Activated CD4-positive, alpha-beta T cell treated with anti-CD3 and anti-CD28 coated beads, Interleukin-2, amount 10 ng/mL, durations not matched to agents 7 days and 5 days (primary cell): ENCODE results near the gene ZNF570. TPM values are rescaled to one million over a fixed set of nuclear protein-coding genes. Genes with fewer than 3 reads are reported as not detected.

Experiments used
- CTCF ChIA-PET: fragments of 350-600 bp; sonication (Branson Sonifier 250); formaldehyde crosslinking; loops from one replicate; lab custom pipeline; 2021; ENCODE audit warnings: antibody characterized with exemption; lab: Charles Lee
- POLR2A ChIA-PET: fragments of 350-600 bp; sonication (Branson Sonifier 250); formaldehyde crosslinking; loops from one replicate; lab custom pipeline; 2021; ENCODE audit warnings: antibody characterized with exemption; lab: Charles Lee
- DNase-seq: peaks from one replicate; pipeline ENCODE4 v3.0.0-alpha.2; 2020
- H3K27ac Mint-ChIP-seq: one replicate; pipeline ENCODE4 v1.8.0; 2021; ENCODE audit warnings: mild to moderate bottlenecking, moderate library complexity, mixed read lengths
- H3K27me3 Mint-ChIP-seq: one replicate; pipeline ENCODE4 v1.8.0; 2021; ENCODE audit warnings: mixed read lengths
- H3K36me3 Mint-ChIP-seq: one replicate; pipeline ENCODE4 v1.8.0; 2021; ENCODE audit warnings: low read depth, mixed read lengths
- H3K4me1 Mint-ChIP-seq: one replicate; pipeline ENCODE4 v1.8.0; 2021; ENCODE audit warnings: mixed read lengths
- H3K4me3 Mint-ChIP-seq: one replicate; pipeline ENCODE4 v1.8.0; 2021; ENCODE audit warnings: mild to moderate bottlenecking, moderate library complexity, mixed read lengths
- H3K9me3 Mint-ChIP-seq: one replicate; pipeline ENCODE4 v1.8.0; 2021; ENCODE audit warnings: mixed read lengths
- total RNA-seq, 2 experiments: library from RNA; stranded (reverse); gene quantifications; one replicate each; pipeline ENCODE4 v1.2.3, GENCODE V29; 2021

The ZNF570 gene
- total RNA-seq, 2 experiments from 2014 or later: 6.1 to 7.3 TPM

DNA sequence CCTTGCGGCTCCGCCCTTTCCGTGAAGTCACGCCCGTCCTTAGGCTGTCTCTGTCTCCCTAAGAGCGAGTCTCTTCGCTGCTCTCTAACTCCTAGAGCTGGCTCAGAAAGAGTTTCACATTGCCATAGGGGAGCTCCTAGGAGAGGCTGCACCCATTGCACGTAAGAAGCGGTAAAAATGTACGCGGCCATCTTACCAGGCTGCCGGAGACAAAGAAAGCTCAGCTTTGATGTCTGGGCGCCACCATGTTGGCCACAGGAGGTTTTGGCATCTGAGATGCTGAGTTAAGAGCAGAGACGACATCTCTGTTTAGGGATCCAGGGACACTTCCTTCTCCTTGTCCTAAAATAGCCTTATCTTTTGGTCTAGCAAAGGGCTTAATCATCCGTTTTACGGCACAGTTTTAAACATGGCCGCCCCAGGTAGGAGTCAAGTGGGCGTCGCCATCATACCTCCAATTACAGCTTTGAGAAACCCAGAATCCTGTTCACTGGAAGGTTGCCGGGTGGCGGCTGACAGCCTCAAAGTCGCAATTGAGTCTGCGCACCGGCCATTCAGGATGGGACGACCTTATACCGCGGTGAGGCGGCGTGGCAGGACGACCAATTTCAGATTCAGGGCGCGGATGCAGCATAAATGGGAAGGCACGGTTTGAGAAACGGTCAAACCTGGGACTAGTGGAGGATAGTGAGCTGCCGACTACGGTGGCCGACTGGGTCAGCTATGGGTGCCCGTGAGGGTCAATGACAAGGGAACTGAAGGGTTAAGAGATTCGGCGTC, 37.4 kb downstream of the ZNF570 start, which contains the start of gene ZNF793:
TSS of gene ZNF793 (plus strand) at position 553 of the 780 bp plus-strand sequence. CDS start 16,501 bp downstream, outside the sequence.
- H3K9me3 Mint-ChIP-seq: peaks cover 30% of the 10 kb centered on the region
- peaks cover 33% of the 10 kb centered on the region for H3K36me3 Mint-ChIP-seq
- no peaks in the 10 kb centered on the region for H3K27me3 Mint-ChIP-seq
- ChIA-PET POLR2A (interaction anchor here (0.6 to 1.2 kb wide), 3 partner anchors 9 to 88 kb away, joined by 3 to 4 read pairs (median 4); partner anchors contain the start of genes ZNF540 and ZNF571), CTCF (interaction anchor here (1.1 kb wide), 1 partner anchor 172 kb away, joined by 3 read pairs; a partner anchor contains a TSS)
- H3K4me3 Mint-ChIP-seq: no peak within 1 kb of the TSS
- no peaks in the 10 kb centered on the region for H3K4me1 Mint-ChIP-seq
- peak; percentile 82 for DNase-seq
- H3K27ac Mint-ChIP-seq: no peak within 1 kb of the TSS

DNA sequence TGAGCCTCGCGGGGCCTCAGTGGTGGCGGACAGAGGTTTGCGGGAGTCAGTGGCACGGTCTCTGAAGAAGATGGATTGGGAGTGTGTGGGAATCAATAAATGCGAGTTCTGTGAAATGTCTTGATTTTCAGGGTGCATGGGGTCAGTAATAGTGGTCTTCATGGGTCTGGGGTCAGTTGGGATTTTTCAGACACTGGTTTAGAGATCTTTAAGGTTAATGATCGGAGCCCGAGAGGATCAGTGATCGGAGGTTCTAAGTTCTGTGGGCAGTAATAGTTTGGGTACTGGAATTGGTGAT, 38.0 kb downstream of the ZNF570 start:
- ChIA-PET POLR2A (no interaction called here), CTCF (no interaction called here)
- H3K36me3 Mint-ChIP-seq: peaks cover 34% of the 10 kb centered on the region
- H3K27me3 Mint-ChIP-seq: no peaks in the 10 kb centered on the region
- H3K4me3 Mint-ChIP-seq: no peak overlapping the region
- no peak overlapping the region for H3K27ac Mint-ChIP-seq
- no peak for DNase-seq
- H3K4me1 Mint-ChIP-seq: no peaks in the 10 kb centered on the region
- peaks cover 28% of the 10 kb centered on the region for H3K9me3 Mint-ChIP-seq

DNA sequence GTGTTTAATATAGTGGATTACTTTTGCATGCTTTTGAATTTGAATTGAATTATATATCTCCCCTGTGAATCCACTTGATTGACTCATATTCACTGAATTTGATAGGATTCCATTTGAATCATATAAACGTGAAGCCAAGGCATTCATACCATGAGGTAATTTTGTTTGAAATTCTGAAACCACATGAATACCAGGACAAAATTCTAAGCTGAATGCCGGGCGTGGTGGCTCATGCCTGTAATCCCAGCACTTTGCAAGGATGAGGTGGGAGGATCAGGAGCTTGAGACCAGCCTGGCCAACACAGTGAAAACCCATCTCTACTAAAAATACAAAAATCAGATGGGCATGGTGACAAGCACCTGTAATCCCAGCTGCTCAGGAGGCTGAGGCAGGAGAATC, 42.0 kb downstream of the ZNF570 start:
- Mint-ChIP-seq H3K4me3 (no peak overlapping the region), H3K9me3 (peaks cover 35% of the 10 kb centered on the region), H3K27me3 (no peaks in the 10 kb centered on the region), H3K36me3 (peaks cover 37% of the 10 kb centered on the region), H3K4me1 (no peaks in the 10 kb centered on the region), H3K27ac (no peak overlapping the region)
- no peak for DNase-seq
- ChIA-PET CTCF (interaction anchor here (0.6 kb wide), 1 partner anchor 370 kb away, joined by 3 read pairs; no protein-coding TSS in a partner anchor), POLR2A (no interaction called here)

DNA sequence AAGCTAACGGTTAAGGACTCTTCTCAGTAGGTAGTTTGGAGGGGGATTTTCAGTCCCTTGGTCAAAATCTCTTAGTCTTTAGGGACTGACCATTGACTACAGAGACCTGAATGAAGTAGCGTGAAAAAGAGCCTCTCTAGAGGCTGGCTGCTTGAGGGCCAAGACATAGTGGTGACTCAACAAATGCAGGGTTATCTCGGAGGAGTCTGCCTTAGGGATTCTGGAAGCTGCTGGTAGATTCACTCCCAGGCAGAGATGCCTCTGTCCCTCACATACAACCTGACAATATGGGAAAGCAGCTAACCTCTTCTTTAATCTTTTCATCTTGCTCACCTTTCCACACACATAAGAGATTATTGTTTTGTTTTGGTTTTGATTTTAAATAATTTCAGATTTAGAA, 42.7 kb downstream of the ZNF570 start:
- Mint-ChIP-seq H3K4me3 (no peak overlapping the region), H3K27ac (no peak overlapping the region), H3K27me3 (no peaks in the 10 kb centered on the region), H3K4me1 (no peaks in the 10 kb centered on the region), H3K9me3 (peaks cover 36% of the 10 kb centered on the region), H3K36me3 (peaks cover 40% of the 10 kb centered on the region)
- POLR2A ChIA-PET: no interaction called here
- CTCF ChIA-PET: interaction anchor here (0.6 kb wide), 1 partner anchor 370 kb away, joined by 3 read pairs; no protein-coding TSS in a partner anchor
- no peak for DNase-seq

DNA sequence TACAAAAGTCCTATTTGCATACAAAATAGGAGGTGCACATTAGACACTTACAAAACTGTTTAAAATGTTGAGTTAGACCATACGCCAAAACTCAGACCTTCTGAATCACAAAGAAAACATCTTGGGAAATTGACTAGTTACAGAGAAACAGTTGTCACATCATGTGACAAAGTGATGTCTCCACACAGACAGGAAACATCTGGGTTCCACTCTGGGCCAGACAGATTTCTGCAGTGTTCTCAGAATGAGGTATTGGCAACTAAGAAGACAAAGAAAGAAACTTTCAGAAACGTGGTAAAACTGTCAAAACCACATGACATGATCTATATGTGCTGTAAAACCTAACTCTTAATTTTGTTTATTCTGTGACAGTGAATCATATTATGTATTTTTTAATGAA, 44.2 kb downstream of the ZNF570 start:
- Mint-ChIP-seq H3K4me3 (no peak overlapping the region), H3K36me3 (peaks cover 46% of the 10 kb centered on the region), H3K9me3 (peaks cover 39% of the 10 kb centered on the region), H3K27ac (no peak overlapping the region), H3K4me1 (no peaks in the 10 kb centered on the region), H3K27me3 (no peaks in the 10 kb centered on the region)
- DNase-seq: no peak
- ChIA-PET POLR2A (no interaction called here), CTCF (no interaction called here)

DNA sequence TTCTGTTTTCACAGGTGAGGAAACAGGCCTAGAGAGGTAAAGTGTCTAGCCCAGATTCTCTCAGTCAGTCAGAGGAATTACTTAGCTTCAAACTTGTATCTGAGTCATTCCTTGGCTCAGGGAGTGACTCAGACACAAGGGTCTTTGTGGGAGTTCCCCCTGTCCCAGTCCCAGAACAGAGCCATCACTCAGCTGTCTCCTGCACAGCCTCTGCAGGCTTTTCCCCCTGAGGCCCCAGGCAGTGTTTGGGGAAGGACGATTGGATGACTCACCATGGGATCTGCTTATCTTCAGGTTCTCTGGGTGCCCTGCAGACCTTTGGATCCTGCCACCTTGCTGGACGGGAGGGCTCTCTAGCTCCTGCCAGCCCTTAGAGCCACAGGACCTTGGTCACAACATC, 50.7 kb downstream of the ZNF570 start:
- DNase-seq: no peak
- Mint-ChIP-seq H3K36me3 (peaks cover 46% of the 10 kb centered on the region), H3K4me1 (no peaks in the 10 kb centered on the region), H3K9me3 (peaks cover 37% of the 10 kb centered on the region), H3K27me3 (no peaks in the 10 kb centered on the region), H3K27ac (no peak overlapping the region), H3K4me3 (no peak overlapping the region)
- ChIA-PET CTCF (no interaction called here), POLR2A (no interaction called here)

DNA sequence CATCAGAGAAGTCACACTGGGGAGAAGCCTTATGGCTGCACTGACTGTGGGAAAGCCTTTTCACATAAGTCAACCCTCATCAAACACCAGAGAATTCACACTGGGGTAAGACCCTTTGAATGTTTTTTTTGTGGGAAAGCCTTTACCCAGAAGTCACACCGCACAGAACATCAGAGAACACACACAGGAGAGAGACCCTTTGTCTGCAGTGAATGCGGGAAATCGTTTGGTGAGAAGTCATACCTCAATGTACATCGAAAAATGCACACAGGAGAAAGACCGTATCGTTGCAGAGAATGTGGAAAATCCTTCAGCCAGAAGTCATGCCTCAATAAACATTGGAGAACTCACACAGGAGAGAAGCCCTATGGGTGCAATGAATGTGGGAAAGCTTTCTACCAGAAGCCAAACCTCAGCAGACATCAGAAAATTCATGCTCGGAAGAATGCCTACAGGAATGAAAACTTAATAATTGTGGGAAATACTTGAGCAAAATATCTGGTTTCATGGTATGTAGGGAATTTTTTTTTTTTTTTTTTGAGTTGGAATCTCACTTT, 68.3 kb downstream of the ZNF570 start:
- Mint-ChIP-seq H3K27ac (no peak overlapping the region), H3K36me3 (peaks cover 45% of the 10 kb centered on the region), H3K4me3 (no peak overlapping the region), H3K9me3 (peaks cover 45% of the 10 kb centered on the region), H3K27me3 (no peaks in the 10 kb centered on the region), H3K4me1 (no peaks in the 10 kb centered on the region)
- CTCF ChIA-PET: no interaction called here
- POLR2A ChIA-PET: no interaction called here
- no peak for DNase-seq

Other genes with a start within 250 kb of the ZNF570 start
- gene ZNF527, start 98.3 kb upstream of the ZNF570 start, total RNA-seq: 1 to 10 TPM; 7.8 to 8.8 TPM
- 10 to 100 TPM in 1 of 2 experiments, 1 to 10 TPM in 1; 8.0 to 10.4 TPM for gene ZNF569, start 1.9 kb upstream of the ZNF570 start, total RNA-seq
- 1 to 10 TPM; 4.1 to 4.9 TPM for gene ZNF793, start 37.6 kb downstream of the ZNF570 start, total RNA-seq
- gene ZNF571, start 125.4 kb downstream of the ZNF570 start, total RNA-seq: 1 to 10 TPM; 1.6 to 2.4 TPM
- 1 to 10 TPM; 1.2 to 1.8 TPM for gene ZNF540, start 125.5 kb downstream of the ZNF570 start, total RNA-seq
- 10 to 100 TPM; 14.4 to 16.8 TPM for gene ZFP30, start 186.1 kb downstream of the ZNF570 start, total RNA-seq